Fibroblast of villous mesenchyme (primary cell): Measurements from ENCODE around the gene IGF2. TPM values are rescaled to one million over a fixed set of nuclear protein-coding genes. Genes with fewer than 3 reads are reported as not detected.
A peak's percentile ranks its signal among the peaks of the same experiment; 100 is the strongest.

Experiments
- DNase-seq: peaks from one replicate; pipeline ENCODE4 v3.0.0-alpha.2; 2010; ENCODE audit warnings: low read depth
- H3K4me3 ChIP-seq: 2 replicates; pipeline ENCODE4 v1.5.1; 2011; ENCODE audit warnings: low read depth, mild to moderate bottlenecking, low read length
- total RNA-seq: library from RNA; depleted of rRNA; stranded (reverse); fragments of >200 nt; gene quantifications from 2 replicates; pipeline ENCODE4 v1.2.3, GENCODE V29; 2012
- TF ChIP-seq, protein P1 (sequence below): IDR thresholded peaks from 2 replicates; pipeline ENCODE4 v1.5.1; 2012; ENCODE audit warnings: low read depth, mild to moderate bottlenecking, low read length; ENCODE audit not compliant: insufficient read depth

Gene IGF2
- total RNA-seq, 1 donor, result 26.8 TPM

DNA sequence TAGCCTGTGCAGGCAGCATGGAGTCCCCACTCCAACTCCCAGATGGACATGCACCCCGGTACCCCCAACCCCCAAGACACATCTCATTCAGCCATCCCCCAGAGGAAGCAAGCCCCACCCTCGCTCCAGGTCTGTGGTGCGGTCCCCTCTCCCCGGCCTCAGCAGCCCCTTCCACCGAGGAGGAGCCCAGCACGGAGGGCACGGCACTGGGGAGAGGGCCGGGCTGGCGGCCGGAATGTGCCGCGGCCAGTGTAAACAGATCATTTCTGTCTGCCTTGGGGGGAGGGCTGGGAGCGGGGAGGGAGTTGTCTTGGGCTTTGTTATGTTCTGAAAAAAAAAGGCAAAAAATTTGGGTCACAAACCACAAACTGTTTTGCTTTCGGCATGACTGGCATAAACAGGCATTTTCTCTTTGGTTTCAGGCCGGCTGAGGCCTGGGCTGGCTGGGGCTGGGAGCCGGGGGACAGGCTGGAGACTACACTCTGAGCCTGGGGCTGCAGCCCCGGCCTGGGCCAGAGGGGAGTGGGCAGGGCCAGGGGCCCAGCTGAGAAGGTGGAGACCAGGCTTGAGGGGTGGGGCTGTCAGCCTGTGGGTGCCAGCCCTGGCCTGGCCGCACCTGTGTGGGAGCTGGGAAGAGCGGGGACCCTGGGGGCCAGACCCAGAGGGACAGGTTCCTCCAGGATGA lies 16.8 kb downstream of the IGF2 start:
- TF ChIP-seq, protein P1, sequence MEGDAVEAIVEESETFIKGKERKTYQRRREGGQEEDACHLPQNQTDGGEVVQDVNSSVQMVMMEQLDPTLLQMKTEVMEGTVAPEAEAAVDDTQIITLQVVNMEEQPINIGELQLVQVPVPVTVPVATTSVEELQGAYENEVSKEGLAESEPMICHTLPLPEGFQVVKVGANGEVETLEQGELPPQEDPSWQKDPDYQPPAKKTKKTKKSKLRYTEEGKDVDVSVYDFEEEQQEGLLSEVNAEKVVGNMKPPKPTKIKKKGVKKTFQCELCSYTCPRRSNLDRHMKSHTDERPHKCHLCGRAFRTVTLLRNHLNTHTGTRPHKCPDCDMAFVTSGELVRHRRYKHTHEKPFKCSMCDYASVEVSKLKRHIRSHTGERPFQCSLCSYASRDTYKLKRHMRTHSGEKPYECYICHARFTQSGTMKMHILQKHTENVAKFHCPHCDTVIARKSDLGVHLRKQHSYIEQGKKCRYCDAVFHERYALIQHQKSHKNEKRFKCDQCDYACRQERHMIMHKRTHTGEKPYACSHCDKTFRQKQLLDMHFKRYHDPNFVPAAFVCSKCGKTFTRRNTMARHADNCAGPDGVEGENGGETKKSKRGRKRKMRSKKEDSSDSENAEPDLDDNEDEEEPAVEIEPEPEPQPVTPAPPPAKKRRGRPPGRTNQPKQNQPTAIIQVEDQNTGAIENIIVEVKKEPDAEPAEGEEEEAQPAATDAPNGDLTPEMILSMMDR, result no peak
- no peak overlapping the region for H3K4me3 ChIP-seq

DNA sequence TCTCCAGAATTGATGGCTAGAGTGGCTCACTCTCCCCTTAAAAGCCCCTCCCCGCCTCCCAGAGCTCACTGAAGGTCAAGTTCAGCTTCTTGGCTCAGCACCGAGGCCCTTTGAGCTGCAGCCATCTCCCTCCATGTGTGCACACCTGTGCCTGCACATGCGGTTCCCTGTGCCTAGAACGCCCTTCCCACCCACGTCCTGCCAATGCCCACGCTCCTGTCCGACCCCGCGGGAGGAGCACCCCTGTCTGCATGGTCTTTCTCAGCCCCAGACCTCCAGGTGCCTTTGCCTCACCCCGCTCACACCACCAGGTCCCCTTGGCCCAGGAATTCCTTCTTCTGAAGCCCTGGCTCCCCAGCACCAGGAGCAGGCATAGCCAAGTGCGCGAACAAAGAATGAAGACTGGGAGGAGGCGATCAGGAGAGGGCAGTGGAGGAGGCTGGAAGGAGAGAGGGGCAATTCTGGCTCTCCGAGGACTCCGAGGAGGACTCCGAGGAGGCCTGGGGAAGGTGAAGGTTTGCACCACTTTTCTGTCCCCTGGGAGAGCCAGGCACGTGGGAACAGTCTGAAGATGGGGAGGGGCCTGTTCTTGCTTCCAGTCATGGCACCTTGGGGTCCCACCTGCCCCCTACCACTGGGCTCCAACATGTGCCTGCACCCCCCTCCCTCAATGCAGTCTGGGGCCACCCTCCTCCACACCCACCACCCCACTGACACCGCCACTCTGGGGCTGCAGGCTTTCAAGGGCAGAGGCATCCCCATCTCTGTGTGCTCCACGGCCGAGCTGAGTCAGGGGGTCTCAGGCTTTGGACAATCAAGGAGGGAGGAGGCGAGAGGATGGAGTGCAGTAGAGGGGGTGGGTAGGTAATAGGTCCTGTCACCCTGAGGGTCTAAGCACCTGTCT lies 17.7 kb downstream of the IGF2 start:
- TF ChIP-seq, protein P1, result no peak
- H3K4me3 ChIP-seq, result no peak overlapping the region
- DNase-seq, result no peak

More for the DNA sequence above, 16.8 kb downstream of the IGF2 start:
- DNase-seq, result peak; percentile 50

DNA sequence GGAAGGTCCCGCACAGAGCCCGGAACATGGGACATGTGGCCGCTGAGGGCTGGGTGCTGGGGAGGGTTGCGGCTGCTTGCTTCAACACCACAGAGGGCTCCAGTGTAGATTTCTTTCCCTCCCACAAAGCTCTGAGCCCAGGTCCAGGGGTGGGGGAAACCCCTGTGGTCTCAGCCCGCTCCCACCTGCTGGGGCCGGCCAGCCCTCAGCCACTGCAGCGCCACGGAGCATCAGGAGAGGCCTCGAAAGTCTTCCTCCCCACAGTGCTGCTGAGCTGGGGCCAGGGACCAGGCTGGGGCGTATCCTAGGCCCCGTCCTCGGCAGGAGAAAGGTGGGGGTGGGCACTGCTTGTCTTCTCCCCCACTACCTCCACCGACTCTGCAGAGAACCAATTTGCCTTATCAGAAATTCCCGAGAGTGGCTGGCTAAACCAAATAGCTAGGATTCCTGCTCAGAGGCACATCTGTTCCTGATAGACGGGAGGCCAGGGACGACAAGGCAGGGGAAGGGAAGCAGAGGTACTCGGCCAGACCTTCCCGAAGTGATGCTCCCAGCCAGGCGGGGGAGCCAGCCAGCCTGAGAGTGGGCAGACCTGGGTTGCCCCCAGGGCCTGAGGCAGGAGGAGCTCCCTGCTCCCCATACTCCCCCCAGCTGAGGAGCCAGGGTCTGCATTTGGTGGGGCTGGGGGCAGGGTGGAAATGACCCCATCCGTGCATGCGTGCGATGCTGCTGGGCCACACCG lies 18.7 kb downstream of the IGF2 start:
- H3K4me3 ChIP-seq, result no peak overlapping the region
- DNase-seq, result no peak

DNA sequence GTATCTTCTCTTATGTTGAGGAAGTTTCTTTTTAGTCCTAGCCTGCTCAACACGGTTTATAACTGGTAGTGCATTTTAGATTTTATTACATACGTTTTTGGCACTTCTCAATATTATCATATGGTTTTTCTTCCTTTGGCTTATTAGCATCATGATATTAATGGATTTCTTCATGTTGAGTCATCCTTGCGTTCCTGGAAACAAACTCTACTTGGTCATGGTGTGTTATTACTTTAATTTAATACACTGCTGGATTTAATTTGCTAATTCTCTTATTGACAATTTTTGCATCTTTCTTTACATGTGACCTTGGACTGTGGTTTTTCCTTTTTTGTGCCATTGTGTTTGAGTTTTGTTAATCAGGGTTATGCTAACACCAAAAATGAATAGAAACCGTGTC lies 20.5 kb downstream of the IGF2 start:
- TF ChIP-seq, protein P1, result no peak
- DNase-seq, result no peak
- no peak overlapping the region for H3K4me3 ChIP-seq

More for the DNA sequence above, 18.7 kb downstream of the IGF2 start:
- TF ChIP-seq, protein P1, result no peak

DNA sequence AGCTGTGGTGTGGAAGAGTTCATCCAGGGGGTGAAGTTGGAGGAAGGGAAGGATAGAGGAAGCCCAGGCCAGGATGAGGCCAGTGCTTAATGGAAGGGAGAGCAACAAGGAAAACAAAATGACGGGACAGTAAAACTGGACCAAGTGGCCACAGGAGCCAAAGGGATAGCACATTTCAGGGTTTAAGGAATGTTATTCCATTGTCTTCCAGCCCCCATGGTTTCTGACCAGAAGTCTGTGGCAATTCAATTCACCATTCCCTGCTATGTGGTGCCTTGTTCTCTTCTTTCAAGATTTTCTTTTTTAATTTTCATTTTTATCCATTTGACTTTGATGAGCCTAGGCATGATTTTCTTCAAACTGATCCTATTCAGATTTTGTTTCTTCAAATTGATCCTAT lies 22.5 kb downstream of the IGF2 start:
- no peak overlapping the region for H3K4me3 ChIP-seq
- TF ChIP-seq, protein P1, result no peak
- DNase-seq, result no peak

DNA sequence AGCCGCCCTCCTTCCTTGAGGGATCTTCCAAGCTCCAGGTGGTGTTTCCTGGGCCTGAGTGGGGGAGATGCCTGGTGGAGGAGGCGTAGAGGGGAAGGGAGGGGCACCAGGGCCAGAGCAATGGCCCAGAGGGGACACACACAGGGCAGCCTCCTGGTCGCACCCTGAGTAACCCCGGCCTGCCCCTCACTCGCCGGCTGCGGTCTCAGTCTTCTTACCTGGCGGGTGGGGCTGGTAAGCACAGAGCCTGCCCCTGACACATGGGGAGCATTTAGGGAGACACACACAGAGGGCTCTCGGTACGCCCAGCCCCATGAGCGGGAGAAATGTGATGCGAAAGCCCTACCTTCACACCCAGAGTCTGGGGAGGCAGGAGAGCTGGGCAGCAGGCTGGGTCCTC lies 23.9 kb downstream of the IGF2 start:
- H3K4me3 ChIP-seq, result no peak overlapping the region
- TF ChIP-seq, protein P1, result no peak
- no peak for DNase-seq
